ENCODE results near the gene LBHD2.

The LBHD2 gene

GRCh38 chr14:103122947-103123633, 39.1 kb downstream of the LBHD2 start, which contains the start of gene TNFAIP2:
Gene TNFAIP2 (plus strand): TSS chr14:103123461. CDS start chr14:103126458, 2,997 bp downstream.
- Histone ChIP-seq H2BK12ac (ENCODE audit: low read length) (peak within 1 kb of the TSS; percentile 80), H3K9ac (ENCODE audit: low read depth, low read length, poor library complexity) (peak within 1 kb of the TSS; percentile 65), H3K4me2 (ENCODE audit: insufficient read depth, low read length, poor library complexity, severe bottlenecking) (peak within 1 kb of the TSS; percentile 71), H2AFZ (ENCODE audit: low read length) (peak within 1 kb of the TSS; percentile 88), H2BK5ac (ENCODE audit: low read length) (peak within 1 kb of the TSS; percentile 69), H3K23ac (ENCODE audit: low read depth, low read length, poor library complexity) (peak within 1 kb of the TSS; percentile 67), H3K79me1 (ENCODE audit: low read depth, low read length) (peaks cover 5% of the 10 kb centered on the region), H3K14ac (ENCODE audit: low read length) (peak within 1 kb of the TSS; percentile 78), H3K9me3 (replicated peaks in 1 of 2; ENCODE audit: control insufficient read depth in 2 of 2, insufficient read depth in 1 of 2, low read depth in 1 of 2, low read length in 2 of 2) (peaks cover 0 to 3% of the 10 kb centered on the region in 2 donors), H3K4ac (ENCODE audit: low read length) (peak within 1 kb of the TSS; percentile 94), H3K36me3 (replicated peaks in 1 of 2; ENCODE audit: control insufficient read depth in 2 of 2, insufficient read depth in 2 of 2, low read length in 2 of 2) (no peaks in the 10 kb centered on the region), H3K27me3 (ENCODE audit: control insufficient read depth in 3 of 3, insufficient read depth in 3 of 3, low read depth in 1 of 3, low read length in 3 of 3) (peaks cover 0 to 51% (median 40%) of the 10 kb centered on the region in 3 experiments), H2BK15ac (ENCODE audit: low read length) (peak within 1 kb of the TSS; percentile 62), H4K8ac (ENCODE audit: low read depth, low read length) (peak within 1 kb of the TSS; percentile 24), H3K4me3 (ENCODE audit: low read length in 2 of 2) (peak within 1 kb of the TSS in 1 of 2 donors; percentile 77), H3K18ac (ENCODE audit: low read length) (peak within 1 kb of the TSS; percentile 94), H2AK5ac (ENCODE audit: low read depth, low read length) (peak within 1 kb of the TSS; percentile 90), H4K91ac (ENCODE audit: low read depth, low read length, poor library complexity) (peak within 1 kb of the TSS; percentile 95), H2BK120ac (ENCODE audit: low read depth, low read length) (peak within 1 kb of the TSS; percentile 88), H3K4me1 (ENCODE audit: control insufficient read depth in 2 of 2, insufficient read depth in 1 of 2, low read depth in 1 of 2, low read length in 2 of 2) (peaks cover 17 to 29% of the 10 kb centered on the region in 2 donors), H3K27ac (replicated peaks; ENCODE audit: low read length) (peak within 1 kb of the TSS; percentile 61)
- WGBS, 2 donors (ENCODE audit: extremely low coverage in 2 of 2, insufficient read length in 2 of 2, insufficient replicate concordance in 1 of 2): no CpG with 5 or more reads among the region's 74 CpGs
- DNase-seq (ENCODE audit: low spot score): no peak

GRCh38 chr14:103123634-103124500, 39.9 kb downstream of the LBHD2 start:
- H3K23ac ChIP-seq (ENCODE audit: low read depth, low read length, poor library complexity): peak overlapping the region; percentile 67
- peak overlapping the region; percentile 71 for H3K4me2 ChIP-seq (ENCODE audit: insufficient read depth, low read length, poor library complexity, severe bottlenecking)
- H3K9ac ChIP-seq (ENCODE audit: low read depth, low read length, poor library complexity): peak overlapping the region; percentile 65
- no peaks in the 10 kb centered on the region for H3K36me3 ChIP-seq (replicated peaks in 1 of 2; ENCODE audit: control insufficient read depth in 2 of 2, insufficient read depth in 2 of 2, low read length in 2 of 2)
- H2AFZ ChIP-seq (ENCODE audit: low read length): no peak overlapping the region
- no peak overlapping the region for H2BK5ac ChIP-seq (ENCODE audit: low read length)
- peak overlapping the region; percentile 74 for H4K91ac ChIP-seq (ENCODE audit: low read depth, low read length, poor library complexity)
- no peak for DNase-seq (ENCODE audit: low spot score)
- peak overlapping the region; percentile 53 for H2BK15ac ChIP-seq (ENCODE audit: low read length)
- H4K8ac ChIP-seq (ENCODE audit: low read depth, low read length): peak overlapping the region; percentile 24
- peak overlapping the region in 1 of 2 donors; percentile 77 for H3K4me3 ChIP-seq (ENCODE audit: low read length in 2 of 2)
- H3K4me1 ChIP-seq (ENCODE audit: control insufficient read depth in 2 of 2, insufficient read depth in 1 of 2, low read depth in 1 of 2, low read length in 2 of 2): peaks cover 17 to 29% of the 10 kb centered on the region in 2 donors
- H2BK12ac ChIP-seq (ENCODE audit: low read length): peak overlapping the region; percentile 80
- WGBS, 2 donors (ENCODE audit: extremely low coverage in 2 of 2, insufficient read length in 2 of 2, insufficient replicate concordance in 1 of 2): no CpG with 5 or more reads among the region's 48 CpGs
- H3K14ac ChIP-seq (ENCODE audit: low read length): peak overlapping the region; percentile 78
- H2AK5ac ChIP-seq (ENCODE audit: low read depth, low read length): peak overlapping the region; percentile 73
- H3K9me3 ChIP-seq (replicated peaks in 1 of 2; ENCODE audit: control insufficient read depth in 2 of 2, insufficient read depth in 1 of 2, low read depth in 1 of 2, low read length in 2 of 2): peaks cover 0 to 4% of the 10 kb centered on the region in 2 donors
- peaks cover 5% of the 10 kb centered on the region for H3K79me1 ChIP-seq (ENCODE audit: low read depth, low read length)
- H3K4ac ChIP-seq (ENCODE audit: low read length): peak overlapping the region; percentile 94
- no peak overlapping the region for H3K27ac ChIP-seq (replicated peaks; ENCODE audit: low read length)
- H2BK120ac ChIP-seq (ENCODE audit: low read depth, low read length): no peak overlapping the region
- H3K18ac ChIP-seq (ENCODE audit: low read length): peak overlapping the region; percentile 94
- H3K27me3 ChIP-seq (ENCODE audit: control insufficient read depth in 3 of 3, insufficient read depth in 3 of 3, low read depth in 1 of 3, low read length in 3 of 3): peaks cover 0 to 59% (median 41%) of the 10 kb centered on the region in 3 experiments

- WGBS, 2 donors (ENCODE audit: extremely low coverage in 2 of 2, insufficient read length in 2 of 2, insufficient replicate concordance in 1 of 2): no CpG with 5 or more reads among the region's 5 CpGs
- H3K27ac ChIP-seq (replicated peaks; ENCODE audit: low read length): no peak overlapping the region
These were observed 40.5 kb downstream of the LBHD2 start for GRCh38 chr14:103124501-103125001.

More at GRCh38 chr14:103124501-103125001, 40.5 kb downstream of the LBHD2 start:
- Histone ChIP-seq H3K36me3 (replicated peaks in 1 of 2; ENCODE audit: control insufficient read depth in 2 of 2, insufficient read depth in 2 of 2, low read length in 2 of 2) (no peaks in the 10 kb centered on the region), H2BK5ac (ENCODE audit: low read length) (peak overlapping the region; percentile 21), H2AK5ac (ENCODE audit: low read depth, low read length) (peak overlapping the region; percentile 73), H3K27me3 (ENCODE audit: control insufficient read depth in 3 of 3, insufficient read depth in 3 of 3, low read depth in 1 of 3, low read length in 3 of 3) (peaks cover 0 to 65% (median 41%) of the 10 kb centered on the region in 3 experiments), H3K4me3 (ENCODE audit: low read length in 2 of 2) (no peak overlapping the region), H3K4me1 (ENCODE audit: control insufficient read depth in 2 of 2, insufficient read depth in 1 of 2, low read depth in 1 of 2, low read length in 2 of 2) (peaks cover 17 to 29% of the 10 kb centered on the region in 2 donors), H3K9me3 (replicated peaks in 1 of 2; ENCODE audit: control insufficient read depth in 2 of 2, insufficient read depth in 1 of 2, low read depth in 1 of 2, low read length in 2 of 2) (peaks cover 0 to 4% of the 10 kb centered on the region in 2 donors), H2BK120ac (ENCODE audit: low read depth, low read length) (no peak overlapping the region), H3K18ac (ENCODE audit: low read length) (no peak overlapping the region), H2BK15ac (ENCODE audit: low read length) (peak overlapping the region; percentile 25), H4K91ac (ENCODE audit: low read depth, low read length, poor library complexity) (no peak overlapping the region), H3K79me1 (ENCODE audit: low read depth, low read length) (peaks cover 5% of the 10 kb centered on the region), H4K8ac (ENCODE audit: low read depth, low read length) (no peak overlapping the region), H3K14ac (ENCODE audit: low read length) (no peak overlapping the region), H3K9ac (ENCODE audit: low read depth, low read length, poor library complexity) (peak overlapping the region; percentile 65), H2BK12ac (ENCODE audit: low read length) (no peak overlapping the region), H2AFZ (ENCODE audit: low read length) (no peak overlapping the region), H3K4me2 (ENCODE audit: insufficient read depth, low read length, poor library complexity, severe bottlenecking) (no peak overlapping the region), H3K23ac (ENCODE audit: low read depth, low read length, poor library complexity) (no peak overlapping the region), H3K4ac (ENCODE audit: low read length) (peak overlapping the region; percentile 94)
- no peak for DNase-seq (ENCODE audit: low spot score)

Data from neuronal stem cell (in vitro differentiated cells).